HL-60 (cell line): ENCODE measurements around the gene KBTBD12.

Experiments
- DNase-seq, 2 experiments: peaks; one replicate each; pipeline ENCODE4 v3.0.0-alpha.2; 2010 to 2020; ENCODE audit warnings: low read depth in 1 of 2, low spot score in 1 of 2
- H3K27ac ChIP-seq: fragments of 250-450 bp; sonication (Bioruptor Pico); replicated peaks from 2 replicates; pipeline ENCODE4 v1.5.1; 2020; ENCODE audit warnings: mild to moderate bottlenecking, moderate library complexity
- H3K27me3 ChIP-seq: fragments of 250-450 bp; sonication (Bioruptor Pico); 2 replicates; pipeline ENCODE4 v1.5.1; 2021; ENCODE audit warnings: mild to moderate bottlenecking, moderate library complexity; ENCODE audit not compliant: insufficient read depth, poor library complexity, severe bottlenecking
- H3K4me3 ChIP-seq: replicated peaks from 2 replicates; pipeline ENCODE4 v1.5.1; 2011; ENCODE audit warnings: mild to moderate bottlenecking, control low read depth, low read length; ENCODE audit not compliant: insufficient read depth
- CTCF ChIP-seq: IDR thresholded peaks from one replicate; pipeline ENCODE4 v1.5.1; 2011; ENCODE audit warnings: low read length, control low read depth, inconsistent platforms; ENCODE audit not compliant: insufficient read depth
- GABPA ChIP-seq: IDR thresholded peaks from 2 replicates; pipeline ENCODE4 v1.6.1; 2012; ENCODE audit warnings: low read depth
- POLR2AphosphoS5 ChIP-seq: IDR thresholded peaks from 2 replicates; pipeline ENCODE4 v1.6.1; 2012; ENCODE audit warnings: low read depth
- REST ChIP-seq: IDR thresholded peaks from 2 replicates; pipeline ENCODE4 v1.6.1; 2012; ENCODE audit warnings: low read depth; ENCODE audit not compliant: insufficient replicate concordance
- SPI1 ChIP-seq: IDR thresholded peaks from 2 replicates; pipeline ENCODE4 v1.6.1; 2012; ENCODE audit warnings: low read depth, mild to moderate bottlenecking, borderline replicate concordance

KBTBD12 gene

GRCh38 chr3:127985216-127985615 lies 70.2 kb downstream of the KBTBD12 start:
- H3K27me3 ChIP-seq, result no peaks in the 10 kb centered on the region
- H3K27ac ChIP-seq, result no peak overlapping the region
- no peak for DNase-seq
- no peak for TF ChIP-seq SPI1
- TF ChIP-seq REST, result no peak
- TF ChIP-seq GABPA, result no peak
- TF ChIP-seq CTCF, result no peak
- no peak for TF ChIP-seq POLR2AphosphoS5
- H3K4me3 ChIP-seq, result no peak overlapping the region

GRCh38 chr3:127985655-127986225 lies 70.7 kb downstream of the KBTBD12 start:
- no peaks in the 10 kb centered on the region for H3K27me3 ChIP-seq
- TF ChIP-seq REST, result no peak
- TF ChIP-seq CTCF, result no peak
- TF ChIP-seq POLR2AphosphoS5, result no peak
- no peak for TF ChIP-seq GABPA
- TF ChIP-seq SPI1, result no peak
- no peak overlapping the region for H3K27ac ChIP-seq
- DNase-seq, result no peak
- no peak overlapping the region for H3K4me3 ChIP-seq

- TF ChIP-seq REST (no peak), POLR2AphosphoS5 (no peak), CTCF (no peak), GABPA (no peak), SPI1 (no peak)
- no peaks in the 10 kb centered on the region for H3K27me3 ChIP-seq
- no peak overlapping the region for H3K4me3 ChIP-seq
- no peak for DNase-seq
- no peak overlapping the region for H3K27ac ChIP-seq
Measured at GRCh38 chr3:127986803-127987202, 71.8 kb downstream of the KBTBD12 start.
